Activated CD8-positive, alpha-beta memory T cell treated with anti-CD3 and anti-CD28 coated beads, Interleukin-2, amount 50 U/mL, for 1 hour (primary cell): Measurements from ENCODE around the gene KRTAP10-10.
"Not testable (repeated sequence)": the region's sequence is repeated elsewhere in the genome, so short reads cannot be mapped to it uniquely, and the experiment has no call there.

Experiments
- DNase-seq: peaks from one replicate; pipeline ENCODE4 v3.0.0-alpha.2; 2020; ENCODE audit errors: extremely low read depth

KRTAP10-10 gene, protein sequence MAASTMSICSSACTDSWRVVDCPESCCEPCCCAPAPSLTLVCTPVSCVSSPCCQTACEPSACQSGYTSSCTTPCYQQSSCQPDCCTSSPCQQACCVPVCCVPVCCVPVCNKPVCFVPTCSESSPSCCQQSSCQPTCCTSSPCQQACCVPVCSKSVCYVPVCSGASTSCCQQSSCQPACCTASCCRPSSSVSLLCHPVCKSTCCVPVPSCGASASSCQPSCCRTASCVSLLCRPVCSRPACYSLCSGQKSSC

DNA sequence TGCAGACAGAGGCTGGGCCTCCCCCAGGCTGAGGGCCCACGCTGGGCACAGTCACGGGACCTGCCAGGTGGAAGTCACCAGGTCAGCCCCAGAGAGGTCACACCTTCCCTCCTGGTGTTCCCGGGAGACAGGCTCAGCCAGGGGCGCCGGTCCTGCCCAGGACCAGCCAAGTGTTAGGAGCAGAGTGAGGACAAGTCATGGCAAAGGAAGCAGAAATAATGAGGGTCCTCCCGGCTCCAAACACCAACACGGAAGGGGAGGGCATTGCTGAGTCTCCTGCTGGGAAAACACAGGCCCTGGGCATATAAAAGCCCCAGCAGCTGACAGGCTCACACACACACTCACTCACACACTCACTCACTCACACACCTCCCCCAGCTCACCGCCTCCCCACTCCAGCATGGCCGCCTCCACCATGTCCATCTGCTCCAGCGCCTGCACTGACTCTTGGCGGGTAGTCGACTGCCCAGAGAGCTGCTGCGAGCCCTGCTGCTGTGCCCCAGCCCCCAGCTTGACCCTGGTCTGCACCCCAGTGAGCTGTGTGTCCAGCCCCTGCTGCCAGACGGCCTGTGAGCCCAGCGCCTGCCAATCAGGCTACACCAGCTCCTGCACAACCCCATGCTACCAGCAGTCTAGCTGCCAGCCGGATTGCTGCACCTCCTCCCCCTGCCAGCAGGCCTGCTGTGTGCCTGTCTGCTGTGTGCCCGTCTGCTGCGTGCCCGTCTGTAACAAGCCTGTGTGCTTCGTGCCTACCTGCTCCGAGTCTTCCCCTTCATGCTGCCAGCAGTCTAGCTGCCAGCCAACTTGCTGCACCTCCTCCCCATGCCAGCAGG, at the start of gene KRTAP10-10:
KRTAP10-10 (plus strand) TSS at position 339 of the 833 bp plus-strand sequence; CDS start at position 401, 62 bp downstream.
- DNase-seq: no peak

DNA sequence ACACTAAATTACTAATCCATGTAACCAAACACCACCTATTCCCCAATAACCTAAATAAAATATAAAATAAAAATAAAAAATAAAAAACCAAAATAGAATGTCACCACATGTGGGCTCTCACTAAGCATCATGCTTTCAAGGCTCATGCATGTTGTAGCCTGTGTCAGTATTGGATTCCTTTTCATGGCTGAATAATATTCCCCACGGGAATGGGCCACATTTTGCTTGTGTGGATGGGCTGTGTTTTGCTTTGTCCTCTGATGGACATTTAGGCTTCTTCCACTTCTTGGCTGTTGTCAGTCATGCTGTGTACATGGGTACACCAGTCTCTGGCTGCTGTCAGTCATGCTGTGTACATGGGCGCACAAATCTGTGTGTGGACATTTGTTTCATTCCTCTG, 48.1 kb upstream of the KRTAP10-10 start:
- no peak for DNase-seq

DNA sequence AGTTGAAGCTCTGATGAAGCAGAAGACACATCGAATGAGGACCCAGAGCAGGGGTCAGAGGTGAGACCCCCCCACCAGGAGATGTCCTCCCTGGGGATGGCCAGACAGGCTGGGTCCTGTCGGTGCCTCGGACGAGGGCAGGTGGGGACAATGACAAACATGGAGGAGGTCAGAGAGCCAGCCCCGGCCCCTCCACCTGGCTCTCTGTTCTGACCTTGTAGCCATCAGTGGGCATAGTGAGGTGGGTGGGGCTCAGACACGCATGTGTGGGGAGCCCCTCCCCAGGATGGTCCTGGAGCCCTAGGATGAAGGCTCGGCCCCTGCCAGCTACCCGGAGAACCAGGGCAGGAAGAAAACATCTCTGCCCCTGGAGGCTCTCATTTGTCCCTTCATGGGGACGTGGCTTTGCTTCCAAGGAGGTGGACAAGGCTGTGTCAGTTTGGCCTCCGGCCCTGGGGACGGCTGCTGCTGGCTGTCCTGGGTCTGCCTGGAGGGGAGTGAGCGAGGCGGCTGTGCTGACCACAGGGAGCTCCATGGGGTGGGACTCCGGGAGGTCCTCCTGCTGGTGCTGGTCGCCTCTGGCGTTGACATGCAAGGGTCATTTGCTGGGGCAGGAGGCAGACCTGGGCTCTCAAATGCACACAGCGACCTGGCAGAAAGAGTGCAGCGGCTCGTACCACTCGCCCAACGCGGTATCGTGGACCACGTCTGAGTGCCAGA, 47.4 kb upstream of the KRTAP10-10 start:
- DNase-seq: no peak

DNA sequence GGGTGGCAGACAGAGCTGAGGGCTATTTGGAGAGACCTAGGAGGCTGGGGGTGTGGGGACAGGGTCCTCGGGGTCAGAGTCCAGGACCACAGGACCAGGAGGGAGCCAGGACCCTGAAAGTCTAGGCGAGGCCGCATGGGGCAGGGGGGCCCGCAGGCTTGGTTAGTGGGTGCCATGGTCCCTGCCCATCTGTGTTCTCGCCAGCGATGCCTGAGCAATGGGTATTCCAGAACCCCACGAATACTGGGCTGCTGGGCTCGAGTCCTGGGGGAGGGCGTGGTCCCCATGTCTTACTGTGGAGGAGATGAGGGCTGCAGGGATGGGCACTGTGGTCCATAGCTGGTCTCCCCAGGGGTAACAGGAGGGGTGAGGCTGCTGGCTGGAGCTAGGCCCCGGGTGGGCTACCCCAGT, 46.8 kb upstream of the KRTAP10-10 start:
- DNase-seq: no peak

DNA sequence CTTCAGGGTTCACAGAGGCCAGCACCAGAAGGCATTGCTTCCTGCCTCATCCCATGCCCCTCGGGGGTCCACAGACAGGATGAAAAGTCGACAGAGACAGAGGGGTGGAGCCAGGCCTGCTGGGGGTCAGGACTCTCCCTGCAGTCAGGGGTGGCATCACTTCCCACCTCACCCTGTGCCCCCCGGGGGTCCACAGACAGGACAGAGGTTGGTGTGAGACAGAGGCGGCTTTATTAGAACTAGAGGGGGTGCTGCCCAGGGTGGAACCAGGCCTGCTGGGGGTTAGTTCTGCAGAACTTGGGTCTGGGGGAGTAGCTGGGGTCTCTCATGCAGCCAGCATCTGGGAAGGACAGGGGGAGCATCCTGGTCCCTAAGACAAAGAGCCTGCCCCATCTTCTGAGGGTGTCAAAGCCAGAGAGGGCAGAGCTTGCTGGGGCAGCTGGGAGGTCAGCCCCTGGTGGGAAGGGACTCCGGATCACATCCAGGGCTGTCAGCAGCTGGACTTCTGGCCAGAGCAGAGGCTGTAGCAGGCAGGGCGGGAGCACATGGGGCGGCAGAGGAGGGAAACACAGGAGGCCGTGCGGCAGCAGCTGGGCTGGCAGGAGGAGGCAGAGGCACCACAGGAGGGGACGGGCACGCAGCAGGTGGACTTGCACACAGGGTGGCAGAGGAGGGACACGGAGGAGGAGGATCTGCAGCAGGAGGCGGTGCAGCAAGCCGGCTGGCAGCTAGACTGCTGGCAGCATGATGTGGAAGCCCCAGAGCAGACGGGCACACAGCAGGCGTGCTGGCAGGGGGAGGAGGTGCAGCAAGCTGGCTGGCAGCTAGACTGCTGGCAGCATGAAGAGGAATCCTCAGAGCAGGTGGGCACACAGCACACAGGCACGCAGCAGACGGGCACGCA, 46.0 kb upstream of the KRTAP10-10 start:
- not testable (repeated sequence) for DNase-seq

DNA sequence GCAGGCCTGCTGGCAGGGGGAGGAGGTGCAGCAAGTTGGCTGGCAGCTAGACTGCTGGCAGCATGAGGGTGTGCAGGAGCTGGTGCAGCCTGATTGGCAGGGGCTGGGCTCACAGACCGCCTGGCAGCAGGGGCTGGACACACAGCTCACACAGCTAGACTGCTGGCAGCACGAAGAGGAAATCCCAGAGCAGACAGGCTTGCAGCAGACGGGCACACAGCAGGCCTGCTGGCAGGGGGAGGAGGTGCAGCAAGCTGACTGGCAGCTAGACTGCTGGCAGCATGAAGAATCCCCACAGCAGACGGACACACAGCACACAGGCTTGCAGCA, 45.4 kb upstream of the KRTAP10-10 start:
- not testable (repeated sequence) for DNase-seq

DNA sequence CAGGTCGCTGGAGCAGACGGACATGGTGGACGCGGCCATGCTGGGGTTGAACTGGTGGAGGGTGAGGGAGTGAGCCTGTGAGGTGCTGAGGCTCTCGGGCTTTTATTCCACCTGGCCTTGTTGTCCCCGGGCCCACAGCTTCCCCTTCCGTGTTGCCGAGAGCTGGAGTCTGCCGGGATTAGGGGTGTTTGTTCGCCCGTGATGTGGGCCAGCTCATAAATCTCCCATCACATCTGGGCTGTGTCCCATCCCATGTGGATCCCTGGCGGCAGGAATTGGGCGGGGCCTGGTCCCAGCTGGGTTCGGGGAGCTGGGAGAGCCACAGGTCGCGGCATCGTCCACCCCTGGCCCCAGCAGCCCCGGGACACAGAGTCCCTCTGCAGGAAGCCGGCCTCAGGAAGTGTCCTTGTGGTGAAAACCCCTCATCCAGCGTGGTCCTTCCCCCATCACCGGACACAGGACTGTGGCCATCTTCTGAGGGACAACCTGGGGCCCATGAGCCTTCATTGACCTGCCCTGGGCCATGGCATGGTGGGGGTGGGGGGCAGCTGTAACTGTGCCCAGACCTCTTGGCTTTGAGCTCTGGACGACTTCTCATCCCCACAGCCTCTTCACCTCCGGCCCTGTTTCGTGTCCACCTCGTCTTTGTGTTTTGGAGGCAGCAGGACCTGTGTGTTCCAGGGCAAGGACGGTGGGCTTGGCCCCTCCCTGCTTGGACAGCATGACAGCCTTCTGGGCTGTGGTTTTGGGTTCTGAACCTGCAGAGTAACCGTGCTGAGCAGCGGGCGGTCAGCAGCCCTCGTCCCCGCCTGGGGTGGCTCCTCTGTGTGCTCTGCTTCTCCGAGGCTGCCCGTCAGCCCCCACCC, 44.5 kb upstream of the KRTAP10-10 start, which contains the start of gene KRTAP10-6:
KRTAP10-6 (minus strand) TSS at position 60 of the 866 bp plus-strand sequence; CDS start at position 39, 21 bp downstream.
- no peak for DNase-seq

DNA sequence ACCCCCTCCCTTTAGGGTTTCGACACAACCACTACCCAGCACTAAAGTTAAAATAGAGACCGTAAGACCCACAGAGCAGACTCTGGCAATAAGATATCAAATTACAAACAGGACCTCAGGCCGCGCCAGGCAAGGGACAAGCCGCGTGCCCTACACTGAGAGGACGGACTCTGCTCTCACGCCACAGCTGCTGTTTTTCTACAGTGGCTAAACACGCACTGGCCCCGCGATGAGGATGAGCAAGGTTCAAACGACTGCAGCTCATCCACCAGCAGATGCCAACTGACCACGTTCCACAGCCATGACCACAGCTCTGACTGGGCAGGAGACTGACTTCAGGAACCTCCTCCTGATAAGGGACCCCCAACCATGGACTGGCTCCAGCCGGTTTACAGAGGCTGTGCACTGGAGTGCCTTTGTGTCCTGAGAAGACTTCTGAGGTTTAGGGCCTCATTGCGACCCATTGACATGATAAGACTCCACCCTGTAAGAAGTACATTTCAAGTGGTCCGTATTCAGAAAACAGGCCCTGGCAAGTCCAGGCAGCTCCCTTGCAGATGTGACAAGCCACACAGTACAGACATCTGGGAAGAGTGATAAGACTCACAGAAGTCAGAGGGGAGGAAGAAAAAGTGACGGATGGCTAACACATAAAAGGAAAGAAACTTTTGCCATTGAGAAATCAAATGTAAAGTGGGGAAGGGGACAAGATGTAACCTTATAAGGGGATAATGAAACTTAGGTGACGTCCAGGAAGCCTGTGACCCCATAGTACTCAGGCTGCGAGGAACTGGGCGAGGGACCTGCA, 43.4 kb upstream of the KRTAP10-10 start:
- DNase-seq: no peak

DNA sequence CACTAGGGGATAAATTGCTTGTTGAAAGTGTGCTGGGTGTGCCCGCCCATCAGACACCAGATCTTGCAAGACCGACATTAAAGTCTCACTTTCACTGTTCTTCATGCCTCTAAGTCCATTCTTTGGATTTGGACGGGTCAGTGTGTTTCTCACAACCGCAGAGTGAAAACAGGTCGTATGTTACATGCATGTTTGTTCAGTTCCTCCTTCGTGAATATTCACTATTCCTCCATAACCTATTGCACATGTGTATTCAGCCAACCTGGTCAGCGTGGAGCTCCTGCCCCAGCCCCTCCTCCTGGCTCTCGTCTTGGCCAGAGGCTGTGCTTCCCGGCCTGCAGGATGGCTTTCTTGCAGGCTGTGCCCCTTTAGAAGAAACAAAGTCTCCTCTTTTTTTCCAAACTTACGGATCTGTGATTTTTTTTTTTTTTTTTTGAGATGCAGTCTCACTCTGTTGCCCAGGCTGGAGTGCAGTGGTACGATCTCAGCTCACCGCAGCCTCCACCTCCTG, 42.7 kb upstream of the KRTAP10-10 start:
- no peak for DNase-seq

DNA sequence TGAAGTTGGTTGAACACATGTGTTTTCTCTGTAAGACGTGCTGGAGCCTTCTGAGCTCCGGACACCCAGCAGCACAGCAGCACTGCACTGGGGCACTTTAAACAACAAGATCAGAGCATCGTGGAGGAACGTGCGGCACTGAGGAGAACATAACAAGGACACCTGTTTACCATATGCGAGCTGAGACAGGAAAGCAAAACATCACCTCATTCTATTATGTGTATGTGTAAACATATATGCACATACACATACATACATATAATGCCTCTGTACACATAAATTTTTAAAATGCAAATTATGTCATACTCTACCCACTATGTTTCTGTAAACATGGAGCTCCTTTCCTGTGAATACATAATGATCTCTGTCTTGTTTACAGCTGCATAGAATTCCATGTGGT, 41.6 kb upstream of the KRTAP10-10 start:
- DNase-seq: no peak

DNA sequence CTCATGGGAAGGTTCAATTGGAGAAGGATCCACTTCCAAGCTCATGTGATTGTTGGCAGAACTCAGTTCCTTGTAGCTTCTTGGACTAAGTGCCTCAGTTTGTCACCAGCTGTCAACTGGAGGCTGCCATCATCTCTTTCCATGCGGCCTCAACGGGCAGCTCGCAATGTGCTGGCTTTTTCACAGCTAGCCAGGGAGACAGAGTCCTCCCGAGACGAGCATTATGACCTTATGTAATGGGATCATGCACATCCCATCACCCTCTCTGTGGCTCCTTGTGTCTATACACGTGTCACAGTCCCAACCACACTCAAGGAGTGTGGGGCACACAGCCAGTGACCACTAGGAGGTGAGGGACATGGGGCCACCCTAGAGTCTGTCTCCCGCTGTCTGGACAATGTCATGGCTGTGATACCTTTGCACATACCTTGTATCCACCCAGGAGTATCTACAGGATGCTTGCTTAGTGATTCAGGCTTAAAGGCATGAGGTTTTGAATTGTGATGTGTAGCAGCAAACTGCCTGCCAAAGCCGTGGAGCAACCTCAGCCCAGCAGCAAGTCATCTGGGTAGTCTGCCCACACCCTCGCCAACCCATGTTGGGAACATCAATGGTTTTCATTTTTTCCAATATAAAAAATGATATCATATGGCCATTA, 41.0 kb upstream of the KRTAP10-10 start:
- no peak for DNase-seq

DNA sequence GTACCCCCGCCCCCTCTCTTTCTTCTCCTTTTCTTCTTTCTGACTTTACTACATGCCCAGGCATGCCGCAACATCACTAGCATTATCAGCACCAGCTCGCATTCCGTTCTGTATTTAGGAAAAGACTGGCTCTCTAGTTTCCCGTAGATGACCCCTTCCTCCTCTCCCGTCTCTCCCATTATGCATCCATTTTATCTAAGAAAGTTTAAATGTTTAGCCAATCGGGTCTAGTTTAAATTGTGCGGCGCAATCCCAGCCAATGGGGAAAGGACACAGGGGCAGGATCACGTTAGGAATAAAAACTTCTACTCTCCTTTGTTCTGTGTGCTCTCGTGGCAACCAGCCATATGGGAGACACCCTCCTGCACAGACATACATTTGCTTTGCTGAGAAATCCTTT, 39.1 kb upstream of the KRTAP10-10 start:
- DNase-seq: no peak

DNA sequence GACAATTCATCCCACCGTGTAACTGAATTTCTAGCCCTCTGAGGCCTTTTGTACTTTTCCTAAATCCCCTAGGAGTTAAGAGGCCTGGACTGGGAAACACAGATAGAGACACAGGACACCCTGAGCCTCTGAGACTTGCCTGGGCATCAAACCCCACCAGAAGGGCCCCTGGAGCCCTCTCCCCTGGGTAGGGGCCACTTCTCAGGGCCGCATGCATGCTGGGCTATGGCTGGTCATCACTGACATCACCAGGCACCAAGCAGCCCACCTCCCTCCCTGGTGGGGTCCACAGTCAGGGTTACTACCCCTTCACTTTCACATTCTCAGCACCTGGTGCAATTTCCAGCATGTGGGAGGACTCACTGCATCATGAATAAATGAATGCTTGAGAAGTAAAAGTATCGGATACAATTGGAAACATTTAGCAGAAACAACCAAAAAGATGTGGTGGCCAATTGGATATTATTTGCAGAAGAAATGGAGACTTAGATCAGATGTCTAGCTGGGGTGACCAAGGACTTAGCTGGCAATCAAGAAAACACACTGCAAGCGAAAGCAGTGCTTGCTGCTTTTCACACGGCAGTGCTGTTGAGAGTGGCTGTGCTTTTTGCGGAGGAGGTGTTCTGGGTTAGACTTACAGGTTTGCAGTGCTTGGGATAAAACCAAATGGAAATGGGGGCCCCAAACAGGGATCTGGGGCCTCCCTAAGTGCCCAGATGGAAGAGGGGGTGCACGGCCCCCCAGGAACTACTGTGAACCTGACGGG, 37.7 kb upstream of the KRTAP10-10 start:
- no peak for DNase-seq

DNA sequence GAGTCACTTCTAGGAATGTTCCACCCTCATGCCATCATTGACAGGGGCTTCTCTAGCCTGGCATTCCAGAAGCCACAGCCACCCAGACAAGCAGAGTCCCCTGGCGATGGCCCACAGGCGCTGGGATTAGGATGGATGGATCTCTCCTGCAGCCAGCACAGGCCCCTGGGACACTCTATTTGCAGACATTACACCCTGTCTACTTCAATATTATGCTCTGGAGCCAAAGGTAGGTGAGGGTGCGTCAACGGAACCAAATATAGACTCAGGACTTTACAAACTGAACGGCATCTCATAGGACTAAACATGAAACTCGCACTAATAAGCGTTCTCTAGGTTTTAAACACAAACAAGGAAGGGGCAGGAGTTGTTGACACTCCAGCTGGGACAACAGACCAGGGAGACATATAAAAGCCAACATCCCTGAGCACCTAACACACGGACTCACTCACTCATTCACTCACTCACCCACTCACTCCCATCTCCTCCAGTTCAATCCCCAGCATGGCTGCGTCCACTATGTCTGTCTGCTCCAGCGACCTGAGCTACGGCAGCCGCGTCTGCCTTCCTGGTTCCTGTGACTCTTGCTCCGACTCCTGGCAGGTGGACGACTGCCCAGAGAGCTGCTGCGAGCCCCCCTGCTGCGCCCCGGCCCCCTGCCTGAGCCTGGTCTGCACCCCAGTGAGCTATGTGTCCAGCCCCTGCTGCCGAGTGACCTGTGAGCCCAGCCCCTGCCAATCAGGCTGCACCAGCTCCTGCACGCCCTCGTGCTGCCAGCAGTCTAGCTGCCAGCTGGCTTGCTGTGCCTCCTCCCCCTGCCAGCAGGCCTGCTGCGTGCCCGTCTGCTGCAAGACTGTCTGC, 36.8 kb upstream of the KRTAP10-10 start, which contains the start of gene KRTAP10-7:
KRTAP10-7 (plus strand) TSS at position 480 of the 861 bp plus-strand sequence; CDS start at position 505, 25 bp downstream.
- not testable (repeated sequence) for DNase-seq

DNA sequence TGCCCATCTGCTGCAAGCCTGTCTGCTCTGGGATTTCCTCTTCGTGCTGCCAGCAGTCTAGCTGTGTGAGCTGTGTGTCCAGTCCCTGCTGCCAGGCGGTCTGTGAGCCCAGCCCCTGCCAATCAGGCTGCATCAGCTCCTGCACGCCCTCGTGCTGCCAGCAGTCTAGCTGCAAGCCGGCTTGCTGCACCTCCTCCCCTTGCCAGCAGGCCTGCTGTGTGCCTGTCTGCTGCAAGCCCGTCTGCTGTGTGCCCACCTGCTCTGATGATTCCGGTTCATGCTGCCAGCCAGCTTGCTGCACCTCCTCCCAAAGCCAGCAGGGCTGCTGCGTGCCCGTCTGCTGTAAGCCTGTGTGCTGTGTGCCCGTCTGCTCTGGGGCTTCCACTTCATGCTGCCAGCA, 36.1 kb upstream of the KRTAP10-10 start:
- not testable (repeated sequence) for DNase-seq

DNA sequence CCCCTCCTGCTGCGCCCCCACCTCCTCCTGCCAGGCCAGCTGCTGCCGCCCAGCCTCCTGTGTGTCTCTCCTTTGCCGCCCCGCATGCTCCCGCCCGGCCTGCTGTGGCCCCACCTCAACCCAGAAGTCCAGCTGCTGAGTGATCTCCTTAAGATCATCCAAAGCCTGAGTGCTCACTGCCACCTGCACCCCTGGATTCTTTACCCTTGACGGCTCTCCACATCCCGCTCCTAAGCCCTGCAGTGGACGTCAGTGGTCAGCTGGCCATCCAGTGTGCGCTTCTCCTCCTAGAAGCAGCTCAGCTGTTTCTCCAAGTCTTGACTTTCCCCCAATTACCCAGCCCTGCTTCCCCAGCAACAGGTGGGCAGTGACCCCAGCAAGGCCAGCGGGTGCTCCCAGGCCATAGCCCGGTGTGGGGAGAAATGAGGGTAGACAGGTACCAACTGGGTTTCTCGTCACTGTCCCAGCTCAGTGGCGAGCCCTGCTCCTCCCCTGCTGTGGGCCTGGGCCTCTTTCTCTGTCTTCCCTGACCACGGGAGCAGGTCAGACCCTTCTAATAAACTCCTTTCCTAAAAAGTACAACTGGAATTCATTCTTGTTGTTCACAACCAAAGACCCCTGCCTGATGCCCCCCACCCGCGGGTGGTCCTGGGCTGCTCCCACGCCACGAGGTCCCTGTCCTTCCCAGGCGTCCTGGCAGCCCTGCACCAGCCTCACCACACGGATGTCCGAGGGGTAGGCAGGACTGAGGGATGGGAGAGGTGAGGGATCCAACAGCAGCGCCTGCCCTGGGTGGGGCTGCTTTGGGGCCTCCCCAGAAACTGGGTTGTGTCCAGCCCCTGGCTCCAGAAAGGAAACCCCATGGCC, 35.3 kb upstream of the KRTAP10-10 start:
- DNase-seq: no peak
